NCI-H1105 treated with DMSO at 0.1 percent for 48 hours (cell line): ENCODE results near the gene GOLGA6L1.
"Not testable (repeated sequence)": the region's sequence is repeated elsewhere in the genome, so short reads cannot be mapped to it uniquely, and the experiment has no call there.

Experiments used
- DNase-seq: peaks from one replicate; lab custom pipeline; 2025; lab: John Stamatoyannopoulos, UW

The GOLGA6L1 gene

GRCh38 chr15:23136722-23137121 lies at the start of gene GOLGA6L1:
TSS of gene GOLGA6L1 (minus strand) at chr15:23136822. CDS start at chr15:23136731, 91 bp downstream.
- not testable (repeated sequence) for DNase-seq

- not testable (repeated sequence) for DNase-seq
Measured at GRCh38 chr15:23181201-23181600, 44.6 kb upstream of the GOLGA6L1 start.

GRCh38 chr15:23180547-23180927 lies 43.9 kb upstream of the GOLGA6L1 start:
- DNase-seq, result not testable (repeated sequence)

GRCh38 chr15:23179768-23180546 lies 43.3 kb upstream of the GOLGA6L1 start:
- not testable (repeated sequence) for DNase-seq

GRCh38 chr15:23176683-23177082 lies 40.1 kb upstream of the GOLGA6L1 start:
- DNase-seq, result not testable (repeated sequence)

GRCh38 chr15:23175606-23176005 lies 39.0 kb upstream of the GOLGA6L1 start:
- not testable (repeated sequence) for DNase-seq

GRCh38 chr15:23174609-23175140 lies 38.1 kb upstream of the GOLGA6L1 start:
- not testable (repeated sequence) for DNase-seq

GRCh38 chr15:23132787-23133186 lies 3.8 kb downstream of the GOLGA6L1 start:
- DNase-seq, result not testable (repeated sequence)

- DNase-seq, result no peak
Measured at GRCh38 chr15:23118208-23118607, 18.4 kb downstream of the GOLGA6L1 start.

- DNase-seq, result no peak
Measured at GRCh38 chr15:23095796-23096195, 40.8 kb downstream of the GOLGA6L1 start.

GRCh38 chr15:23083115-23083514 lies 53.5 kb downstream of the GOLGA6L1 start:
- DNase-seq, result no peak

- DNase-seq, result not testable (repeated sequence)
Measured at GRCh38 chr15:23081996-23082737, 54.5 kb downstream of the GOLGA6L1 start.

- no peak for DNase-seq
Measured at GRCh38 chr15:23081271-23081670, 55.4 kb downstream of the GOLGA6L1 start.

- DNase-seq, result no peak
Measured at GRCh38 chr15:23079766-23080165, 56.9 kb downstream of the GOLGA6L1 start.
